ENCODE results near the gene KRTAP12-4.

Gene KRTAP12-4

GRCh38 chr21:44619886-44620285 lies 34.6 kb downstream of the KRTAP12-4 start:
- Histone ChIP-seq H2AFZ (ENCODE audit: low read length) (no peak overlapping the region), H3K4me1 (ENCODE audit: insufficient read depth, low read length, severe bottlenecking) (peaks cover 6% of the 10 kb centered on the region), H3K27me3 (ENCODE audit: insufficient read depth, low read length) (no peaks in the 10 kb centered on the region; the same call in 1 of the 2 replicates), H3K36me3 (ENCODE audit: insufficient read depth, low read length) (no peaks in the 10 kb centered on the region), H4K20me1 (ENCODE audit: insufficient read depth, low read length) (no peaks in the 10 kb centered on the region), H3K9ac (ENCODE audit: low read length) (no peak overlapping the region), H3K79me2 (ENCODE audit: insufficient read depth, low read length) (no peaks in the 10 kb centered on the region), H3K4me2 (ENCODE audit: low read length) (no peak overlapping the region), H3K9me2 (ENCODE audit: low read depth, low read length) (no peaks in the 10 kb centered on the region), H3F3A (ENCODE audit: insufficient read depth, low read length) (no peaks in the 10 kb centered on the region), H3K9me3 (ENCODE audit: low read length) (peaks cover 14% of the 10 kb centered on the region), H3K4me3 (ENCODE audit: low read depth, low read length, poor library complexity, severe bottlenecking) (no peak overlapping the region), H3K27ac (ENCODE audit: low read depth, low read length, poor library complexity, severe bottlenecking) (no peak overlapping the region)
- no peak for TF ChIP-seq EZH2 (IDR thresholded peaks at IDR 0.05; ENCODE audit: borderline replicate concordance, low read length)
- TF ChIP-seq CTCF (IDR thresholded peaks at IDR 0.05; ENCODE audit: low read length): no peak

- H3K27ac ChIP-seq (ENCODE audit: low read depth, low read length, poor library complexity, severe bottlenecking): no peak overlapping the region
- no peaks in the 10 kb centered on the region for H3K79me2 ChIP-seq (ENCODE audit: insufficient read depth, low read length)
- H3K27me3 ChIP-seq (ENCODE audit: insufficient read depth, low read length): no peaks in the 10 kb centered on the region; the same call in 1 of the 2 replicates
- no peaks in the 10 kb centered on the region for H3K36me3 ChIP-seq (ENCODE audit: insufficient read depth, low read length)
- no peak for TF ChIP-seq EZH2 (IDR thresholded peaks at IDR 0.05; ENCODE audit: borderline replicate concordance, low read length)
- TF ChIP-seq CTCF (IDR thresholded peaks at IDR 0.05; ENCODE audit: low read length): no peak
- H3F3A ChIP-seq (ENCODE audit: insufficient read depth, low read length): no peaks in the 10 kb centered on the region
- H3K4me3 ChIP-seq (ENCODE audit: low read depth, low read length, poor library complexity, severe bottlenecking): no peak overlapping the region
- peaks cover 6% of the 10 kb centered on the region for H3K4me1 ChIP-seq (ENCODE audit: insufficient read depth, low read length, severe bottlenecking)
- H3K9me2 ChIP-seq (ENCODE audit: low read depth, low read length): no peaks in the 10 kb centered on the region
- H4K20me1 ChIP-seq (ENCODE audit: insufficient read depth, low read length): no peaks in the 10 kb centered on the region
- no peak overlapping the region for H3K9ac ChIP-seq (ENCODE audit: low read length)
- H2AFZ ChIP-seq (ENCODE audit: low read length): 0 out of 2 replicates have a peak overlapping the region, but pooled peaks have one; percentile 5
- no peak overlapping the region; the same call in 1 of the 2 replicates for H3K4me2 ChIP-seq (ENCODE audit: low read length)
- H3K9me3 ChIP-seq (ENCODE audit: low read length): peaks cover 9% of the 10 kb centered on the region
Observed at GRCh38 chr21:44618909-44619308, 35.5 kb downstream of the KRTAP12-4 start.

- peaks cover 7% of the 10 kb centered on the region; the same call in 1 of the 2 replicates for H3K9me3 ChIP-seq (ENCODE audit: low read length)
- no peaks in the 10 kb centered on the region for H3K9me2 ChIP-seq (ENCODE audit: low read depth, low read length)
- no peaks in the 10 kb centered on the region for H3K36me3 ChIP-seq (ENCODE audit: insufficient read depth, low read length)
- no peak overlapping the region for H3K4me3 ChIP-seq (ENCODE audit: low read depth, low read length, poor library complexity, severe bottlenecking)
- H3K27ac ChIP-seq (ENCODE audit: low read depth, low read length, poor library complexity, severe bottlenecking): no peak overlapping the region
- H2AFZ ChIP-seq (ENCODE audit: low read length): no peak overlapping the region
- H3K79me2 ChIP-seq (ENCODE audit: insufficient read depth, low read length): no peaks in the 10 kb centered on the region
- TF ChIP-seq EZH2 (IDR thresholded peaks at IDR 0.05; ENCODE audit: borderline replicate concordance, low read length) (no peak), CTCF (IDR thresholded peaks at IDR 0.05; ENCODE audit: low read length) (peak; percentile 32; the same call in 1 of the 2 replicates)
- peaks cover 6% of the 10 kb centered on the region for H3K4me1 ChIP-seq (ENCODE audit: insufficient read depth, low read length, severe bottlenecking)
- H3F3A ChIP-seq (ENCODE audit: insufficient read depth, low read length): no peaks in the 10 kb centered on the region
- no peaks in the 10 kb centered on the region; the same call in 1 of the 2 replicates for H3K27me3 ChIP-seq (ENCODE audit: insufficient read depth, low read length)
- no peak overlapping the region for H3K9ac ChIP-seq (ENCODE audit: low read length)
- no peak overlapping the region for H3K4me2 ChIP-seq (ENCODE audit: low read length)
- H4K20me1 ChIP-seq (ENCODE audit: insufficient read depth, low read length): no peaks in the 10 kb centered on the region
Observed at GRCh38 chr21:44618504-44618903, 36.0 kb downstream of the KRTAP12-4 start.

All from OCI-LY1 (cell line).